ENCODE results near the gene TUG1.
A peak's percentile ranks its signal among the peaks of the same experiment; 100 is the strongest.

TUG1 gene

DNA sequence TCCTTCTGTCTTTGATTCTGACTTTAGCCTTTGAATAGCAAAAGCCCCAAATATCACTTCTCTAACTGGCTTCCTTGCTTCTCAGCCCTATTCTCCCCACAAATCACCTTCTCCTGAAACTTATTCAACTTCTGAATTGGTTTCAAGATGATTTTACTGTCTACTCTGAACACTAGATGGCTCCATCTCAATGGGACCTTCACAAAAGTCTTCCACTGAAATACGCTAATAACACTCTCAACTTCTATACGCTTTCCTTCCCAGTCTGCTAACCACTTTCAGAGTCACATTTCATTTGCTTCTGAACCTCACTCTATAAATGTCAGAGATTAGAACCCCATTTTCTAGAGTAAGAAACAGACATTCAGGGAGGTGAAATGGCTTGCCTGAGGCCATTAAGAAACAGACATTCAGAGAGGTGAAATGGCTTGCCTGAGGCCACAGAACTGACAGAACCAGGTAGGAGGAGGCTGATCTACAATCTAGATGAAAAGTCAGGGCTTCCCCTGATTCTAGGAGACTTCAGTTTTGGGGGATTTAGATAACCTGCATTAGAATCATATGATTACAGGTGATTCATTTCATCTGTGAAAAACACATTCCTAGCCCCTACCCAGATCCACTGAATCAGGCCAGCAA is 21.1 kb upstream of the TUG1 start:
- no peak for DNase-seq

DNA sequence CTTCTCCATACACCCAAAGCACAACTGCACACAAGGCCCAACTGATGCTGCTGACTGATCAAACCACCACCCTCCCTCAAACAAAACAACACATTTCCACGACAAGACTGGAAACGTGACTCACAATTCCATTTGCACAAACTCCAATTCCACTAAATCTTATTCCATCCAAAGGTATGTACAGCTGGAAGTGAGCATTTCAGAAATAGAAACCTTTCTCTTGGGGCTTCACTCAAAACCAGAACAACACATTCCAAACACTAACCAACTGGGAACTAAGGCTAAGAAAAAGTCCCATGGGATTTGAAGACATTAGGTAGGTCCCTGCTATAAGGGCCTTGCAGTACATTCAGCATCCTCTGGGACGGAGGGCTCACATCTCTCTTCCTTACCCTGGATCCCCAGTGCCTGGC is 20.1 kb upstream of the TUG1 start:
- no peak for DNase-seq

DNA sequence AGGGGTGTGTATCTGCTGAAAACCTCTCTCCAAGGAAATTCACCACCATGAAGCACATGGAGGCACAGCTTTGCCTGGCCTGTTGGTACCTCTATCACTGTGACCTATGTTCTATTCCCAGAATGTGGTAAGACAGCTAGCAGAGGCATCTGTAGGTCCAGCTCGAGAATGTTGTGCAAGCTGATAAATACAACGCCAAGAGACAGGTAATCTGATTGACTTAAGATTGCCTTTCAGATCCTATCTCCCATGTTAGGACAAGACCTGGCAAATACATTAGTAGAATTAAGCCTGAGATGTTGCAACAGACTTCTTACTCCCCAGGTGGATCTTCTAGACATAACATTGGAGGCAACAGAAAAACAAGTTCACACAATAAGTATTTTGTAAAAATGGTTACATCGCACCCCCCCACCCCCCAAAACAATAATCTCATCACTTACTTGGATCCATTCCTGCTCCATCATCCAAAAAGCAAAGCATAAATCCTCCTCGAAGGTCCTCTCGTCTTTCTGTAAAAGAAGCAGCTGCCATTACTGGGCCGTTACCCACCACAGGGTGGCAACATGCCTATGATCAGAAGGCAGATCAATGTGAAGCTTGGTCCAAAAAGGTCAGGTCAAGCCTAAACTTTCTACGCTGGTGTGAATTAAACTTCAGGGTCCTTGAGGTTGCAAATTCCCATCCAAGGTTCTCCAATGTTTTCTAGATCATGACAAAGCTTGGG is 19.0 kb upstream of the TUG1 start:
- DNase-seq, result no peak

DNA sequence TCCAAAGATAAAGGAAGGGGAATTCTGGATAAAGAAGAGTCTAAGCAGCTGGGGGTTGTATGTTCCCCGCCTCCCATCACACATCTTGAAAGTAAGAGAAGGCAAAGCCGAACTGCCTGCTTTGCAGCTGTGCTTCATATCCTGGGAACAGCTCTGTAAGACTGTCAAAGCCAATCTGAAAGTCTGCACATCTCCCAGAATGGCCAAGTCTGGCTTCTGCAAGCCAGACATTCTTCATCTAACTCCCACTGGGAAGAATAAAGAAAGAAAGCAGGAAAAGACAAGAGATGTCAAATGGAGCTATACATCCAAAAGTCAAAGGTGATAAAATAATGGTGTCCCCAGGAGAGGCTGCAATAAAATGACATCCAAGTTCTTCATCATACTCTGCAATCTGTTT is 15.9 kb upstream of the TUG1 start:
- DNase-seq, result no peak

DNA sequence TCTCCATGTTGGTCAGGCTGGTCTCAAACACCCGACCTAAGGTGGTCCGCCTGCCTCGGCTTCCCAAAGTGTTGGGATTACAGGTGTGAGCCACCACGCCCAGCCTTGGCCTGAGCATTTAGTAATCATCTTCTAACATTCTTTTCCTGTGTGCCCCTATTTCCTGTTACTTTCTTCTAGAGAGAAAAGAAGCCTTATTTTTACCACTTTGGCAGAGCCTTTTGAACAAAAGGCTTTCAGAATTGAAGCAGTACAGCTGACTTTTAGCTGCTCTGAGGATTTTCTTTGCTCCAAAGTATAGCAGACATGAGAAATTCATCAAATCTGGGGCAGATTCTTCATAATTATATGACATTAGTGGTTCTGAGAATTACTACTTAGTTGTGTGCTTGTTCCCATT is 13.9 kb upstream of the TUG1 start:
- no peak for DNase-seq

DNA sequence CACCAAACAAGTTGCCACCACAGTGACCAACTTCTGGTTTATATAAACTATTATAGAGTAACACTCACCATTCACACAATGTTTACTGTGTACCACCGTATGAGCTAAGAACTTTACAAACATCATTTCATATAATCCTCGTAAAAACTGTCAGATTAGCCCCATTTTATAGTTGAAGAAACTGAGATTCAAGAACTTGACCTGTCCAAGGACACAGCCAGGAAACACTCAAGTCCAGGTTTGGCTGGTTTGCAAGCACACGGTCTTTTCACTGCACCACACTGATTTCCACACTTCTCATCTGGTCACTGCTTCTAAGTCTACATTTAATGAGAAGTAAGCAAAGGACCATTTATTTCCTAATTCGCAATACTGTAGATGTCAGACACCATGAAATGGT is 4.2 kb upstream of the TUG1 start:
- no peak for DNase-seq

DNA sequence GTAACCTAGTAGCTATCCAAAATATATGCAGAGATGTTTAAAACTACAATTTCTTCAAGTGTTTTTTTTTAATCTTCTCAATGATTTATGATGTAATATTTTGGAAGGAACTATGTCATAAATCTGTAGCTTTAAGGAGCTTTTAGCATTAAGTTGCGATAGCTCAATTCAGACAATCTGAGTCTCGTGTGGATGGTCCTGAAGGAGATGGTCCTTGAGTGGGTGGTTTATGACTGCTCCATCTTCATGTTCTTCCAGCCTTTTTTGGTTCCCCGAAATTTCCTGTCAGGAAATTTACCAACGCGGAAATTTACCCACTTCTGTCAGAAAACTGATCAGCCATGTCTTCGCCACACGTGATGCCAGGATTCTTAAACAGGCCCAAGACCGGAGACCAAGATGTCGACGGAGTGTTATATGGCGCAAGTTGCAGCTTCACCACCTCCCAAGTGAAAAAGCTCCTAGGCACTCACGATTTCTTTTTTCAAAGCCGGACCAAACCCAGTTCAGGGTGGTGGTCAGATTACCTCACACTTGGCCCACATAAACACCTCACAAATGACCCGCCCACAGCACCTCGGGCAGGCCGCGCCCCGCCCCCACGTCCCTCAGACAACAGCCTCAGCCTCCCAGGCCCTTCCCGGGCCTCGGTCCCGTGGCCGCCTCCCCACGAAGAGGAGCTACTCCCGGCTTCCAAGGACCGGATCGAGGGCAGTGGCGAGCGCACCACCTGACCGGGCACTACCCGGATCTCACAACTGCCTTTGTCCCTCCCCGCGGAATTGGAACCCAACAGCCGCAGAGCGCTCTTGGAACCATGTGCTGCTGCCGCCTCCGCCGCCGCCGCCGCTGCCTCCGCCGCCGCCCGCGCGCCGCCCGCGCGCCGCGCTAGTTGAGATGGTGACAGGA is 796 bp upstream of the TUG1 start, which contains the start of gene MORC2:
TSS of gene MORC2 (minus strand) at position 760 of the 909 bp plus-strand sequence. CDS start 885 bp downstream, outside the sequence.
- DNase-seq, result no peak

DNA sequence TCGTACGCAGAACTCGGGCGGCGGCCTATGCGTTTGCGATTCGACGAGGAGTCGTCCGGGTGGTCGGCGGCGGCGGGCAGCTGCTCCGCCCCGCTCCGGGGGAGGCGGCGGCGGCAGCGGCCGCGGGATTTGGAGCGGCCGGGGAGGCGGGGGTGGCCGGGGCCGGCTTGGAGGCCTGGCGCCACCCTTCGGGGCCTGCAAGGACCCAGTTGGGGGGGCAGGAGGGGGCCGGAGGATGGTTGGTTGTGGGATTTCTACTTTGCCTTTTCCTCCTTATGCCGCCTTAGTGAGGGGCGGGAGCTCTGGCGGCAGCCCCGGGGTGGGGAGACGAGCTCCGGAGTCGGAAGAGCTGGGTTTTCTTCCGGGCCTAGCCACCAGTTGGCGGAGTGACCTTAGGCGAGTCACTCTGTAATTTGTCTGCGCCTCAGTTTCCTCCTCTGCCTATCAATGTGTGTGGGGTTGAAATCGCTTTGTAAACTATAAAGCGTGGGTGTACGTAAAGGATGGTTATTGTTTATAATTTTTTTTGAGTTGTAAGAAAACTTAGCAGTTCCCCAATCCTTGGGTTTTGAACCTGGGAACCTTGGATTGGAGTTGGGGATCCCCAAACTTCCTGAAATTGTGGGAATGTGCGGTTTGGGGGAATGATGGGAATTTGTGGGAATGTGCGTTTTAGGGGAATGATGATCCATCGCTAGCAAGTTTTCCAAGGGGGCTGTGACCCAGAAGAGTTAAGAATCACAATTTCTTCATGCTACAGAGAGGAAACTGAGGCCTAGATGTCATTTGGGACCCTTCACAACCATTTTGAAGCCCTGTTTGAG is 679 bp downstream of the TUG1 start:
- peak; percentile 12 to 79 for DNase-seq

DNA sequence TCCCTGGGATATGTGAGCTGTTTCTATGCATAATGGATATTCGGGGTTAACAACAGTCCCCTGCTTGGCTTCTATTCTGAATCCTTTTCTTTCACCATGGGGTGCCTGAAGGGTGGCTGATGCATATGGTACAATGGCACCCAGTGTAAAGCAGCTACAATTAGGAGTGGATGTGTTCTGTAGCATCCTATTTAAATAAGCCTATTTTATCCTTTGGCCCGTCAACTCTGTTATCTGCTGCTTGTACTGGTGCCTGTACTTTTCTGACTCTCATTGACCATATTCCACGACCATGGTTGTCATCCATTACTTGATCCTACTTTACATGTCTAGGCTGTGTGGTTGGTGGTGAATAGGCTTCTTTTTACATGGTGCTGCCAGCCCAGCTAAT is 1.3 kb downstream of the TUG1 start:
- DNase-seq, result no peak

DNA sequence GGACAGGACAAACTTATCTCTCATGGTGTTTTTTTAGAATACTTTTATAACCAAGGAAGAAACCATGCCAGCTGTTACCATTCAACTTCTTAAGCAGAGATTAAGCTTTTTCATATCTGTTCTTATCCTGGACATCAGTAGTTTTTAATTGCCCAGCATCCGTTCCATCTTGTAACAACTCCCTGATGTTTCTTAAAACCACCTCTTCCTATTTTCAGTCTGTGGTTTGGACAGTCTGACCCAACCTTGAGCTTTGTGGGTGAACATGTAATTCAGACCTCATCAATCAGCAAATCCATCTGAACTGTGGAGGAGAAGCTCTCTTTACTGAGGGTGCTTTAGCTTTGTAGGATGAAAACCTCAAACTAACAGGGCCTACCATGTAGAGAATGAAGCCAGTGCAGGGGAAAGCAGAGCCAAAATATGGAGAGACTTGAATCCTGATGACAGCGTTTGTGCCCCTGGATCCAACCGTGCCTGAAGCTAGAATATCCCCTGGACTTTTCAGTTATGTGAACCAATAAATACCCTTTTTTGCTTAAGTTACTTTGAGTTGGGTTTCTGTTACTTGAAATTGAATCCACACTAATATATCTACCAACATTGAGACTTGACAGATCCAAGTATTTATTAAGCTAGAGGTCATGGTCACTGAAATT is 9.4 kb downstream of the TUG1 start:
- no peak for DNase-seq

DNA sequence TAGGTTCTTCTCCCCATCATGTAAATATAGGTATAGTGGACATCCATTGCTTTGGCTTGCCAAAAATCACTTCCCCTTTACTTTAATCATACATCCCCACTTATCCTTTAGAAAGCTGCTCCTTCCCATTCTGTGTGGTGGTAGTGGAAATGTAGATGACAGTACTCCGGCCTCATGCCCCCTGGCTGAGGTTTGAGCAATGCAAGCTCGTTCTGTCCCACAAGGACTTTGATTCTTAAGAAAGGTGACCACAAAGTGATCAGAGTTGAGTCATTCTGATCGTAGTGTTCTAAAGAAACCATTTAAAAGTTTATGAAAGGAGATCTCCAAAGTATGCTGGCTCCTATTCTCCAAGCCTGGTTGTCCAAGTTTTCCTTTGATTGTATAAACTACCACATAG is 10.9 kb downstream of the TUG1 start:
- no peak for DNase-seq

DNA sequence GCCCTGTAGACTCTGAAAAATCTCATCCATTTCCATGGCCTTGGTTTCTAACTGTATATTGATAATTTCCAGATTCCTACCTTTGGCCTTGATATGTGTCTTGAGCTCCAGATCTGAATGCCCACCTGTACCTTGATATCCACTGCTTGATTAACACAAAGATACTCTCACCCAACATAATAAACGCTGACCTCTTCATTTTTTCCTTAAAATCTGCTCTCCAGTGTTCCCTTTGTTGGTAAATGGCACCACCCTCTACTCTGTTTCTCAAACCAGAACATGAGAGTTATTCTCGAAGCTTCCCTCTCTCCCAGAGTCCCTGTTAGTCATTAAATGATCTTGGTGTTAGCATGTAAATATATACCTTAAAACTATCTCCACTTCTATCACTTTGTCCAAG is 13.4 kb downstream of the TUG1 start:
- DNase-seq, result no peak

DNA sequence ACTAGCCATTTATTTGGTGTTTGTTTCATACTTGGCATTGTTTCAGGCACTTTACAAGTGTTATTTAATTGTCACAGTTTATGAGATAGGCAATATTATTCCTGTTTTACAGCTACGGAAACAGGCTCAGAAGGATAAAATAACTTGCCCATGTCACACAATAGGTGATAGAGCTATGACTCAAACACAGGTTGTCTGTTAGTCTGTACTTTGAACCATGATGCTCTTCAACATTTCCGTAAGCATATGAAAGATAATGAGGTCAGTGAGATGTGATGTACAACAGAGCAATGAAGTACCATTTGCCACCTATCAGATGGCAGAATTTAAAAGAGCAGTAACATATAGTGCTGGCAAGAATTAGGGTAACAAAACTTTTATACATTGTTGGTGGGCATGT is 15.3 kb downstream of the TUG1 start:
- no peak for DNase-seq

DNA sequence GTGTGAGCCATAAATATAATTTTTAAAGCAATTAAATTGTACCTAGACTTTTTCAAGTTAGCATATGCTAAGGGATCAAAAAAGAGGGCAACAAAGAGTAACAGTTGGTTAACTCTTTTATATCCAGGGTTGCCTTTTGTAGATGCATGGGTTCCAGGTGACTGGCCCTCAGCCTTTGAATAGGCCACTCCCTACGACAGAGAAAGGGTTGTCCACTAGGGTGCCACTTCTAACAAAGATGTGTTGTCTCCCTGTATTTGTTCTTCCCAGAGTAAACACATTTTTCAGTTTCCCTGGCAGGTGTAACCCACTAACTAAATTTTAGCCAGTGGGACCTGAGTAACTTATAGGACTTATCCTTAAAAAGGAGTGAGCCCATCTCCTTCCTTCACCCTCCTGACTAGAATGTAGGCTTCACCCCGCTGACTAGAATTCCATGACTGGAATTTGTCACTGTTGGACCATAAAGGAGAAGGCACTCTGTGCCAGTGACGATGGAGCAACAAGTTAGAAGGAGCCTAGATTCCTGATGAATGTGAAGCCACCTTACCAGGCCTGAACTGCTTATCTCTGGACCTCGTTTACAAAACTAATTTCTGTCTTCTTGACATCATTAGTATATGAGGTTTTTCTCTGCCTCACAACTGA is 16.6 kb downstream of the TUG1 start:
- DNase-seq, result no peak

DNA sequence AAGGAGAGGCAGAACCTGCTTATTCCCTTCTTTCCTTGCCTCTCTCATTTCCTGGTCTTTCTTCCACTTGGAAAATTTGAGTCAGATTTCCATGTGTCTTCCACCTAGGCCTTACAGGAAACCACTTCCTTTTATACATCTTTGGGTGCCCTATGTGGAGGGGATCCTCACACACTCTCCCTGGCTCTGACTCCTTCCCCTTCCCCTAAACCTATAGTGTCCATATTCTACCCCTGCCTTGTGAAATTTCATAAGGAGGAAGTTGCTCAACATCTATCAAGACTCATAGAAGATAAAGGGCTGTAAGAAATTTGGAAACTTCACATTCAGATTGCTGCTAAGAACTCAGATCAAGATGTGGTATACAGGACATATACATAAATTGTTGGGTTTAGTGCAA is 20.4 kb downstream of the TUG1 start:
- DNase-seq, result peak in 1 of 2 donors; percentile 1

DNA sequence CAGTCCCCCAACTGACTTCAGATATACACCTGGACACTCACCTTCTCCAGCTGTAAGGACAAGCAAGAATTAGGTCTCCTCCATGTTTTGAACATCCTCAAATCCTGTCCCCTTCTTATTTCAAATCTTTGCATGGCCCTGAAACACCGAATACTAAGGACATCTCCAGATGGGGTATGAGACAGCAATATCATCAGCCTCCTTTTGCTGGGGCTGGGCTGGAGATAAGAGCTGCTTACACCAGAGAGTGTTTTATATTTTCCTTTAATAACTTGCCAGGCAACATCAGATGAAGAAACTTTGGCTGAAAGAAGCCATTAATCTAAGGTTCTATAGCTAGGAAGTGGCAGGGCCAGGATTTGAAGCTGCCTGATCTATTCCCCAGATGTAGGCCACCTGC is 21.6 kb downstream of the TUG1 start:
- DNase-seq, result no peak

DNA sequence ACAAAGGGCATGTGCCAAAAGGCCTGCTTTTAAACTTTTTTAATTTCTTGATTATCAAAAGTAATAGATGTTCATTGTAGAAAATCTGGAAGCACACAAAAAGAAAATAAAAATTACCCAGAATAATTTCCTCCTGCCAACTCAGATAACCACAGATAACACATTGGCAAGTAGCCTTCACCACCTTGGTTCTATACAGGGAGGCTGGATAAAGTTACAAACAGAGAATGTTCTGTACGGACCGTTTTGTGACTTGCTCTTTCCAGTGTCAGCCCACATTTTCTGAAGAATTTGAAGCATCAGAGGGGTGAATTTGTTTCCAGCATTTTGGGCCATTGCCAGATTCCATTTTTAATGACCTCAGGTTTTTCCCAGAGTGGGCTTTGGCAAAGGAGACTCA is 23.5 kb downstream of the TUG1 start:
- no peak for DNase-seq

DNA sequence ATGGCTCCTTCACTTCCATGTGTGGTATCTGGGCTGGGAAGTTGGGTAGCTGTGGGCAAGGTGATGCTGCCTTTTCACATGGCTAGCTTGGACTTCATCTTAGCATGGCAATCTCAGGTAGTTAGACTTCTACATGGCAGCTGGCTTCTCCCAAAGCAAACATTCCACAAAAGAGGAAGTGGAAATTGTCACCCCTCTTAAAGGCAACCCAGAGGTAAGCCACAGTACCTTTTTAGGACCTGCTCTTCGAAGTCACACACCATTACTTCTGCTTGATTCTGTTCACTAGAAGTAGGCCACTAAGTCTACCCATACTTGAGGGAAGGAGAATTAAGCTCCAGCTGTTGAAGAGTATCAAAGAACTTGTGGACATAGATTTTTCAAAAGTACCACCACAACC is 25.9 kb downstream of the TUG1 start:
- DNase-seq, result no peak

DNA sequence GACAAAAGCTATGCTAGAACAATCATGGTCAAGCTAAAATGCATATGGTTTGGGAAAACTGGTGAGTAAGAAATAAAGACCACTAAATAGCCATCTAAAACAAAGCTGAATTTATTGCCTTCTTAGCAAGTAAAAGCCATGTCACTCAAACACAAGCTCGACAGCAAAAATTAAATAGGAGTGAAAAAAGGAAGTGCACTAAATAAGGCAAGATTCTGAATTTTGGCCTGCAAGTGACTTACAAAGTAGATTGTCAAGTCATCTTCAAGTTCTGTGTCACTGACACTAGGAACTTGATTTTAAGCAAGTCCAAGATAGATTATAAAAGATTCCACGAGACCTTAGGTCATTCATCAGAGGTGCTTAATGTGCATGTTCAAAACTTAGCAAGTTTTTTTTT is 27.4 kb downstream of the TUG1 start:
- peak in 1 of 2 donors; percentile 3 for DNase-seq

DNA sequence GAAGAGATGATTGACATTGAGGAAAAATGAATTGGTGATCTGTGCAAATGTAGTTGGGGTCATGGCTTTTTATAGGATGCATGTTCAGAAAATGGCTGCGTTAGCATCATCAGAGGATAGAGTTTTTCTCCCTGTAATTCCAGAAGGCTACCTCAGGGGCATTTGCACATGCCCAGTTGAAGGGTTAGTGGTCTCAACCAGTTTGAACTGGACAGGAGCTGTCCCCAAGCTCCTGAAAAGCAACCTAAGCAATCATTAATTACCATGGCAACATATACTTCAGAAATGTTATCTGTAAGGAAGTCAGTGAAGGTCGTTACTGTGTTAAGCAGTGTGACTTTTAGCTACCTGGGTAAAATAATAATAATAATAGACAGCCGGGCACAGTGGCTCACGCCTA is 29.3 kb downstream of the TUG1 start:
- DNase-seq, result no peak

DNA sequence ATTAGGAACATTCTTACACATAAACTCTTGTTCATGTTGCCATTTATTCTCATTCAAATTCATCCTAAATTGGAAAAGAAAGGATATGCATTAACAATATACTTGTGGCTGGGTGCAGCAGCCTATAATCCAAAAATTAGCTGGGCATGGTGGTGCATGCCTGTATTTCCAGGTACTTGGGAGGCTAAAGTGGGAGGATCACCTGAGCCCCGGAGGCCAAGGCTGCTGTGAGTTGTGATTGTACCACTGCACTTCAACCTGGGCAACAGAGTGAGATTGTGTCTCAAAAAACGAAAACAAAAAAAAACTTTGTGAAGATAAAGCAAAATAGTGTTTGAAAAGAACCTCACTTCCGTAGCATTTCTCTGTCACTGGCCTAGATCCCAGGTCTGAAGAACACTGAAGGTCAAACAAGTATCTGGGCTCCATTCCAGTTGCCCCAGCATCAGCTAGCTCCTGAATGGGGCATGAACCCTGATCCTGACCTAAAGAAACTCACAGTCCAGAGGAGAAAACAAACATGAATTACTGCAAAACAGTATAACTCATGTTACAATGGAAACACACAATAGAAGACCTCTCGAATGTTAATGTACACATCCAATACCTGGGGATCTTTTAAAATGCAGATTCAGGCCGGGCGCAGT is 32.2 kb downstream of the TUG1 start:
- DNase-seq, result no peak

Measured in bone marrow (tissue), 2 donors.